Mesendoderm (in vitro differentiated cells): ENCODE results near the gene RPS6KL1.

ENCODE experiments used
- DNase-seq: peaks from one replicate; pipeline ENCODE4 v3.0.0; 2013
- H2AK5ac ChIP-seq: 2 replicates; pipeline ENCODE4 v1.6.1; 2013; ENCODE audit warnings: low read length, inconsistent platforms
- H2BK120ac ChIP-seq: 2 replicates; pipeline ENCODE4 v1.6.1; 2013; ENCODE audit warnings: low read depth, mild to moderate bottlenecking, low read length, moderate library complexity, mixed read lengths
- H2BK15ac ChIP-seq: replicated peaks from 2 replicates; pipeline ENCODE4 v1.6.1; 2013; ENCODE audit warnings: low read depth, mild to moderate bottlenecking, moderate library complexity
- H2BK5ac ChIP-seq: 2 replicates; pipeline ENCODE4 v1.6.1; 2013; ENCODE audit warnings: low read length, inconsistent platforms
- H3K18ac ChIP-seq: 2 replicates; pipeline ENCODE4 v1.6.1; 2013; ENCODE audit warnings: mild to moderate bottlenecking, low read length, mixed read lengths
- H3K23ac ChIP-seq: one replicate; pipeline ENCODE4 v1.6.1; 2013; ENCODE audit warnings: low read length
- H3K27ac ChIP-seq: 2 replicates; pipeline ENCODE4 v1.5.1; 2013; ENCODE audit warnings: low read depth, mild to moderate bottlenecking, inconsistent platforms, low read length, moderate library complexity
- H3K27me3 ChIP-seq: 2 replicates; pipeline ENCODE4 v1.6.1; 2013; ENCODE audit warnings: low read length, control low read depth, mild to moderate bottlenecking, inconsistent platforms; ENCODE audit not compliant: insufficient read depth, poor library complexity
- H3K36me3 ChIP-seq: 2 replicates; pipeline ENCODE4 v1.6.1; 2013; ENCODE audit warnings: low read length, inconsistent platforms; ENCODE audit not compliant: control insufficient read depth, insufficient read depth
- H3K4ac ChIP-seq: one replicate; pipeline ENCODE4 v1.6.1; 2013; ENCODE audit warnings: low read depth, mild to moderate bottlenecking, low read length, moderate library complexity
- H3K4me1 ChIP-seq: 2 replicates; pipeline ENCODE4 v1.6.1; 2013; ENCODE audit warnings: low read depth, low read length, inconsistent platforms; ENCODE audit not compliant: control insufficient read depth
- H3K4me2 ChIP-seq: 2 replicates; pipeline ENCODE4 v1.6.1; 2013; ENCODE audit warnings: low read length
- H3K4me3 ChIP-seq: 2 replicates; pipeline ENCODE4 v1.5.1; 2013; ENCODE audit warnings: mild to moderate bottlenecking, low read length
- H3K56ac ChIP-seq: one replicate; pipeline ENCODE4 v1.6.1; 2013; ENCODE audit warnings: low read length
- H3K79me1 ChIP-seq: 2 replicates; pipeline ENCODE4 v1.6.1; 2013; ENCODE audit warnings: low read length, inconsistent platforms
- H3K79me2 ChIP-seq: 2 replicates; pipeline ENCODE4 v1.6.1; 2013; ENCODE audit warnings: mild to moderate bottlenecking, low read length; ENCODE audit not compliant: control insufficient read depth, insufficient read depth
- H3K9ac ChIP-seq: 2 replicates; pipeline ENCODE4 v1.6.1; 2013; ENCODE audit warnings: low read length, inconsistent platforms
- H4K5ac ChIP-seq: one replicate; pipeline ENCODE4 v1.6.1; 2013; ENCODE audit warnings: low read length
- H4K8ac ChIP-seq: one replicate; pipeline ENCODE4 v1.6.1; 2013; ENCODE audit warnings: low read depth, mild to moderate bottlenecking, control low read depth, low read length, moderate library complexity
- WGBS: extraction: QIAGEN DNeasy Blood & Tissue Kit; methylation state at CpG from one replicate; pipeline ENCODE4 v1.1.7; 2013; ENCODE audit warnings: low lambda C conversion rate, missing lambda C conversion rate; ENCODE audit not compliant: insufficient coverage; ENCODE audit errors: extremely low coverage; 5-methylcytosine and 5-hydroxymethylcytosine counted together

Gene RPS6KL1

DNA sequence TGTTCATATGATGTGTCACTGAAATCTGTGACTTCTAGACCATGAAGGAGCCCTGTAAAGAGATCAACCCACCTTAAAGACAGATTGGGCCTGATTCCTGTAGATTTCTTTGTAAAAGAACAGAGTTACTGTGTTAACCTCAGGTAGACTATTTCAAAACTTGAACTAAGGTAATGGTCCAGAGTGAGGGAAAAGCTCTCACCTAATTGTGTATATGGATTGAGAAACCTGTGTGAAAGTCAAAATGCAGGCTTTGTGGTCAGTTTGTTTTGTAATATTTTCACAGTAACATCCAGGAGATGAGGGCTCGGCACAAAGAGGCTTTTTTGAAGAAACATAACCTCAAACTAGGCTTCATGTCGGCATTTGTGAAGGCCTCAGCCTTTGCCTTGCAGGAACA, 25.0 kb downstream of the RPS6KL1 start:
- H3K79me2 ChIP-seq, result no peaks in the 10 kb centered on the region
- H3K4me1 ChIP-seq, result no peaks in the 10 kb centered on the region
- no peak overlapping the region for H3K4me3 ChIP-seq
- H2BK120ac ChIP-seq, result no peak overlapping the region
- no peak overlapping the region for H2AK5ac ChIP-seq
- H3K27ac ChIP-seq, result no peak overlapping the region
- H3K4me2 ChIP-seq, result no peak overlapping the region
- no peak overlapping the region for H3K18ac ChIP-seq
- DNase-seq, result no peak
- H3K56ac ChIP-seq, result no peak overlapping the region
- H3K79me1 ChIP-seq, result no peaks in the 10 kb centered on the region
- H4K5ac ChIP-seq, result no peak overlapping the region
- no peak overlapping the region for H3K9ac ChIP-seq
- no peak overlapping the region for H4K8ac ChIP-seq
- H2BK5ac ChIP-seq, result no peak overlapping the region
- H2BK15ac ChIP-seq, result no peak overlapping the region
- H3K23ac ChIP-seq, result no peak overlapping the region
- no peaks in the 10 kb centered on the region for H3K27me3 ChIP-seq
- no peak overlapping the region for H3K4ac ChIP-seq
- no CpG with 5 or more reads among the region's 2 CpGs for WGBS
- peaks cover 39% of the 10 kb centered on the region for H3K36me3 ChIP-seq

- Histone ChIP-seq H3K27me3 (no peaks in the 10 kb centered on the region), H3K23ac (no peak overlapping the region), H4K8ac (no peak overlapping the region), H2BK5ac (no peak overlapping the region), H2BK120ac (no peak overlapping the region), H3K4ac (no peak overlapping the region), H3K56ac (no peak overlapping the region), H4K5ac (no peak overlapping the region), H3K18ac (no peak overlapping the region), H3K4me2 (no peak overlapping the region), H3K79me2 (no peaks in the 10 kb centered on the region), H2BK15ac (no peak overlapping the region), H3K79me1 (no peaks in the 10 kb centered on the region), H3K4me3 (no peak overlapping the region), H3K27ac (no peak overlapping the region), H3K36me3 (peaks cover 34% of the 10 kb centered on the region), H3K4me1 (no peaks in the 10 kb centered on the region), H3K9ac (no peak overlapping the region), H2AK5ac (no peak overlapping the region)
- DNase-seq, result no peak
- WGBS, result no CpG with 5 or more reads among the region's 4 CpGs
Observed at GRCh38 chr14:74897642-74898041, 25.4 kb downstream of the RPS6KL1 start.

DNA sequence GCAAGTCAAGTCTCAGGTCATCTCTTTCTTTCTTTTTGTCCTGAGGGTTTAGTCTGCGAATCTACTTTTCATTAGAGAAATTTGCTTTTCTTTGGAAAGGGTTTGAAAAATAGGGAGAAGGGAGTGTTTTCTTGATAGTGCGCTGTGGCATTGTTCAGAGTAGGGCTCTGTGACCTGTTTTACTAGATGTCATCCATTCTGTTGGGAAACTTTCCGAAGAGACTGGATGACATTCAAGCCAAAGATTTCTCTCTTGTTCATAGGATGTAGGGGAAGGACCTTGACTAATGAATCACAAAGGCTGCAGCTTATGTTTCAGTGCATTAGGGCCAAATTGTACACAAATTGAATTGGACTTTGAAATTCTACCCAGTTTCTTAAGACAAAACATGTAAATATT, 26.7 kb downstream of the RPS6KL1 start:
- no peak overlapping the region for H4K8ac ChIP-seq

GRCh38 chr14:74893614-74894091, 29.4 kb downstream of the RPS6KL1 start:
- H3K79me2 ChIP-seq, result peaks cover 1% of the 10 kb centered on the region
- peaks cover 3% of the 10 kb centered on the region for H3K79me1 ChIP-seq
- no peak overlapping the region for H2BK15ac ChIP-seq
- no peak overlapping the region for H3K27ac ChIP-seq
- no peak overlapping the region for H3K4me2 ChIP-seq
- H3K4me3 ChIP-seq, result no peak overlapping the region
- peaks cover 14% of the 10 kb centered on the region for H3K36me3 ChIP-seq
- H4K8ac ChIP-seq, result no peak overlapping the region
- no peak overlapping the region for H3K56ac ChIP-seq
- H2AK5ac ChIP-seq, result no peak overlapping the region
- no peak overlapping the region for H3K23ac ChIP-seq
- no peak for DNase-seq
- no peak overlapping the region for H3K9ac ChIP-seq
- H3K4ac ChIP-seq, result no peak overlapping the region
- no peak overlapping the region for H3K18ac ChIP-seq
- H4K5ac ChIP-seq, result no peak overlapping the region
- WGBS, result no CpG with 5 or more reads among the region's 4 CpGs
- no peaks in the 10 kb centered on the region for H3K4me1 ChIP-seq
- no peaks in the 10 kb centered on the region for H3K27me3 ChIP-seq
- no peak overlapping the region for H2BK5ac ChIP-seq
- H2BK120ac ChIP-seq, result no peak overlapping the region

More for the DNA sequence above, 26.7 kb downstream of the RPS6KL1 start:
- Histone ChIP-seq H3K27me3 (no peaks in the 10 kb centered on the region), H2BK5ac (no peak overlapping the region), H2AK5ac (no peak overlapping the region), H3K79me2 (no peaks in the 10 kb centered on the region), H4K5ac (no peak overlapping the region), H3K4me1 (no peaks in the 10 kb centered on the region), H2BK15ac (no peak overlapping the region), H2BK120ac (no peak overlapping the region), H3K4ac (no peak overlapping the region), H3K4me3 (no peak overlapping the region), H3K4me2 (no peak overlapping the region), H3K36me3 (peaks cover 30% of the 10 kb centered on the region), H3K23ac (no peak overlapping the region), H3K18ac (no peak overlapping the region), H3K27ac (no peak overlapping the region), H3K56ac (no peak overlapping the region), H3K79me1 (no peaks in the 10 kb centered on the region), H3K9ac (no peak overlapping the region)
- DNase-seq, result no peak
- no CpG with 5 or more reads among the region's 3 CpGs for WGBS

GRCh38 chr14:74892745-74893144, 30.3 kb downstream of the RPS6KL1 start:
- Histone ChIP-seq H3K18ac (no peak overlapping the region), H3K4ac (no peak overlapping the region), H3K36me3 (peaks cover 12% of the 10 kb centered on the region), H3K27me3 (no peaks in the 10 kb centered on the region), H3K79me2 (peaks cover 8% of the 10 kb centered on the region), H2BK5ac (no peak overlapping the region), H4K8ac (no peak overlapping the region), H3K56ac (no peak overlapping the region), H3K23ac (no peak overlapping the region), H2AK5ac (no peak overlapping the region), H3K4me3 (no peak overlapping the region), H3K9ac (no peak overlapping the region), H3K27ac (no peak overlapping the region), H3K79me1 (peaks cover 3% of the 10 kb centered on the region), H2BK15ac (no peak overlapping the region), H4K5ac (no peak overlapping the region), H2BK120ac (no peak overlapping the region), H3K4me2 (no peak overlapping the region), H3K4me1 (no peaks in the 10 kb centered on the region)
- DNase-seq, result no peak
- no CpG with 5 or more reads among the region's 5 CpGs for WGBS

DNA sequence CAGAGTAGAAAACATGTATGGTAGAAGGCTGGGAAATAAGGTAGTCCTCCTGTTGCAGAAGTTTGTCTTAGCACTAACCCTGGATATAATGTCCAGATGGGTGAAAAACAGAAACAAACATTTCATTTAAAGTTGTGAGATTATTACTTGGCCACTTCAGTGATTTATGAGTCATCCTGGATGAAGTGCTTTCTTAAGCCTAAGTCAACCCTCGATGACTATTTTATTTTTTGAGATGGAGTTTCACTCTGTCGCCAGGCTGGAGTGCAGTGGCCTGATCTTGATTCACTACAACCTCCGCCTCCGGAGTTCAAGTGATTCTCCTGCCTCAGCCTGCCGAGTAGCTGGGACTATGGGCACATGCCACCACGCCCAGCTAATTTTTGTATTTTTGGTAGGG, 31.2 kb downstream of the RPS6KL1 start:
- Histone ChIP-seq H3K36me3 (peaks cover 12% of the 10 kb centered on the region), H2BK120ac (no peak overlapping the region)

More for the DNA sequence above, 31.2 kb downstream of the RPS6KL1 start:
- no peak overlapping the region for H2BK5ac ChIP-seq
- H3K9ac ChIP-seq, result no peak overlapping the region
- H3K56ac ChIP-seq, result no peak overlapping the region
- H2AK5ac ChIP-seq, result no peak overlapping the region
- H3K79me2 ChIP-seq, result peaks cover 9% of the 10 kb centered on the region
- no peak overlapping the region for H3K18ac ChIP-seq
- no peak overlapping the region for H4K5ac ChIP-seq
- no peak overlapping the region for H3K4ac ChIP-seq
- no peak overlapping the region for H3K23ac ChIP-seq
- DNase-seq, result no peak
- H3K27ac ChIP-seq, result no peak overlapping the region
- H4K8ac ChIP-seq, result no peak overlapping the region
- no CpG with 5 or more reads among the region's 6 CpGs for WGBS
- H3K4me2 ChIP-seq, result no peak overlapping the region
- H3K4me3 ChIP-seq, result no peak overlapping the region
- H3K27me3 ChIP-seq, result no peaks in the 10 kb centered on the region
- H2BK15ac ChIP-seq, result no peak overlapping the region
- H3K79me1 ChIP-seq, result peaks cover 3% of the 10 kb centered on the region
- no peaks in the 10 kb centered on the region for H3K4me1 ChIP-seq
